HepG2 (cell line): ENCODE measurements around the gene CACNA1F. TPM values are rescaled to one million over a fixed set of nuclear protein-coding genes. Genes with fewer than 3 reads are reported as not detected.
A peak's percentile ranks its signal among the peaks of the same experiment; 100 is the strongest.

Experiments used
- ATAC-seq: fragments of 200-7000 bp; cut with Tn5 transposase; 3 replicates; pipeline ENCODE4 v1.9.1; 2020; ENCODE audit warnings: mild to moderate bottlenecking, moderate library complexity
- BruUV-seq: library from RNA; stranded (reverse); fragments of 400-500 nt; replicated peaks from 2 replicates; lab custom pipeline; 2021; lab: Mats Ljungman, UMichigan
- CTCF ChIA-PET: fragments of 300-600 bp; formaldehyde crosslinking; extraction: SDS; loops from one replicate; lab custom pipeline; 2021; ENCODE audit warnings: low total read pairs, inconsistent platforms, low intra/inter-chr PET ratio; lab: Yijun Ruan, JAX
- POLR2A ChIA-PET: fragments of 350-600 bp; sonication (Branson Sonifier 250); formaldehyde crosslinking; loops from one replicate; lab custom pipeline; 2020; ENCODE audit warnings: antibody characterized with exemption, inconsistent platforms; lab: Yijun Ruan, JAX
- DNase-seq: peaks from one replicate; pipeline ENCODE4 v3.0.0-alpha.2; 2015; ENCODE audit warnings: low spot score
- FAIRE-seq: peaks from 3 replicates; lab custom pipeline; 2011; peaks lifted over from hg19 to GRCh38; lab: Jason Lieb, UNC
- H2AFZ ChIP-seq: one replicate; pipeline ENCODE4 v1.6.1; 2011; ENCODE audit warnings: low read length, inconsistent platforms
- H3K27ac ChIP-seq: fragments of 300-600 bp; 3 replicates; pipeline ENCODE4 v1.8.0; 2011; ENCODE audit warnings: mixed run types, mild to moderate bottlenecking, mixed read lengths, low read length, inconsistent platforms; ENCODE audit not compliant: insufficient read depth; ENCODE audit errors: extremely low read length
- H3K27me3 ChIP-seq, 2 experiments: fragments of 200-600 bp in 1 of 2; 2 replicates in 1 of 2; 3 replicates in 1 of 2; pipeline versions ENCODE4 v1.6.0 to v1.8.0; 2011; ENCODE audit warnings: low read length in 2 of 2, mild to moderate bottlenecking in 2 of 2, moderate library complexity in 2 of 2, inconsistent platforms in 1 of 2; ENCODE audit not compliant: insufficient read depth in 2 of 2, control insufficient read depth in 1 of 2
- H3K36me3 ChIP-seq, 2 experiments: fragments of 200-600 bp in 1 of 2; replicated peaks in 1 of 2; 2 replicates in 1 of 2; 3 replicates in 1 of 2; pipeline versions ENCODE4 v1.5.1 to v1.8.0; 2011; ENCODE audit warnings: low read length in 2 of 2, inconsistent platforms in 1 of 2; ENCODE audit not compliant: insufficient read depth in 2 of 2, control insufficient read depth in 1 of 2
- H3K4me1 ChIP-seq: 2 replicates; pipeline ENCODE4 v1.5.1; 2012; ENCODE audit warnings: low read length, inconsistent platforms; ENCODE audit not compliant: insufficient read depth
- H3K4me2 ChIP-seq: 2 replicates; pipeline ENCODE4 v1.6.0; 2011; ENCODE audit warnings: low read depth, low read length, inconsistent platforms
- H3K4me3 ChIP-seq, 3 experiments: fragments of 200-600 bp in 1 of 3; sonication (generic), shearing (Covaris generic) in 1 of 3; replicated peaks in 1 of 3; 2 replicates each; pipeline ENCODE4 v1.5.1; 2011 to 2016; ENCODE audit warnings: low read length in 3 of 3, inconsistent platforms in 2 of 3, low read depth in 2 of 3, mild to moderate bottlenecking in 2 of 3, control low read depth in 1 of 3, mixed read lengths in 1 of 3; ENCODE audit not compliant: insufficient read depth in 1 of 3
- H3K79me2 ChIP-seq: one replicate; pipeline ENCODE4 v1.6.1; 2011; ENCODE audit warnings: low read length, inconsistent platforms; ENCODE audit not compliant: insufficient read depth
- H3K9ac ChIP-seq: 2 replicates; pipeline ENCODE4 v1.6.0; 2011; ENCODE audit warnings: mild to moderate bottlenecking, low read depth, low read length, inconsistent platforms; ENCODE audit not compliant: insufficient read depth
- H3K9me3 ChIP-seq: 2 replicates; pipeline ENCODE4 v1.5.1; 2012; ENCODE audit warnings: mild to moderate bottlenecking, low read length
- H4K20me1 ChIP-seq: 2 replicates; pipeline ENCODE4 v1.6.0; 2011; ENCODE audit warnings: inconsistent platforms, mild to moderate bottlenecking, low read length, moderate library complexity; ENCODE audit not compliant: insufficient read depth
- ETV6 ChIP-seq: sonication (generic); formaldehyde crosslinking; conservative IDR thresholded peaks from 2 replicates; pipeline ENCODE4 v1.4.0; 2020; ENCODE audit warnings: missing genetic modification reagents
- GATA4 ChIP-seq: sonication (generic); IDR thresholded peaks from 2 replicates; pipeline ENCODE4 v1.6.1; 2016; ENCODE audit warnings: antibody characterized with exemption, low read depth, borderline replicate concordance
- MAFK ChIP-seq, 2 experiments: IDR thresholded peaks in 1 of 2; conservative IDR thresholded peaks in 1 of 2; 2 replicates each; pipeline ENCODE4 v1.6.1; 2011; ENCODE audit warnings: improper control_type of control experiment in 2 of 2, low read length in 2 of 2
- MAZ ChIP-seq, 2 experiments: sonication (generic) in 1 of 2; formaldehyde crosslinking in 1 of 2; IDR thresholded peaks; 2 replicates each; pipeline versions ENCODE4 v1.5.0 to v1.6.1; 2012 to 2020; ENCODE audit warnings: low read depth in 2 of 2, mild to moderate bottlenecking in 2 of 2, borderline replicate concordance in 1 of 2, improper control_type of control experiment in 1 of 2, low read length in 1 of 2, missing genetic modification reagents in 1 of 2, moderate library complexity in 1 of 2
- PITX1 ChIP-seq: sonication (generic); formaldehyde crosslinking; IDR thresholded peaks from 2 replicates; pipeline ENCODE4 v1.5.1; 2020; ENCODE audit warnings: mild to moderate bottlenecking, missing genetic modification reagents
- REPIN1 ChIP-seq: sonication (generic); formaldehyde crosslinking; IDR thresholded peaks from 2 replicates; pipeline ENCODE4 v1.8.0; 2022; ENCODE audit warnings: missing genetic modification reagents, low read depth, mild to moderate bottlenecking, borderline replicate concordance
- REXO4 ChIP-seq: sonication (generic); formaldehyde crosslinking; IDR thresholded peaks from 2 replicates; pipeline ENCODE4 v1.8.0; 2022; ENCODE audit warnings: missing genetic modification reagents, mild to moderate bottlenecking, borderline replicate concordance
- RFX5 ChIP-seq: IDR thresholded peaks from 2 replicates; pipeline ENCODE4 v1.6.1; 2011; ENCODE audit warnings: low read depth, low read length, improper control_type of control experiment
- RFXAP ChIP-seq: sonication (generic); formaldehyde crosslinking; IDR thresholded peaks from 2 replicates; pipeline ENCODE4 v1.4.0; 2020; ENCODE audit warnings: missing genetic modification reagents, borderline replicate concordance
- ZNF256 ChIP-seq: sonication (generic); formaldehyde crosslinking; conservative IDR thresholded peaks from 2 replicates; pipeline ENCODE4 v1.4.0; 2020; ENCODE audit warnings: missing genetic modification reagents
- ZNF790 ChIP-seq: sonication (generic); formaldehyde crosslinking; IDR thresholded peaks from 2 replicates; pipeline ENCODE4 v1.8.0; 2022; ENCODE audit warnings: missing genetic modification reagents, mild to moderate bottlenecking, borderline replicate concordance
- WGBS: methylation state at CpG from one replicate; pipeline ENCODE4 v1.1.6; 2017; ENCODE audit warnings: low lambda C conversion rate; 5-methylcytosine and 5-hydroxymethylcytosine counted together
- in situ Hi-C: cut with HindIII; loops from 2 replicates; pipeline ENCODE4 v1.10.0; 2017; ENCODE audit warnings: low pct_unique_long_range_greater_than_20kb; ENCODE audit not compliant: extremely low pct_ligation_motif_present
- intact Hi-C: fragments of 100-400 bp; cut with micrococcal nuclease; formaldehyde crosslinking; loops from one replicate; pipeline ENCODE4 v1.10.0; 2022; ENCODE audit not compliant: unreplicated experiment
- polyA plus RNA-seq, 8 experiments: library from polyadenylated mRNA; depleted of rRNA in 3 of 8; stranded (reverse) in 7 of 8; unstranded in 1 of 8; fragments of >200 nt; fragmentation: Illumina TruSeq in 4 of 8; extraction: Trizol in 4 of 8; gene quantifications; 2 replicates each; pipeline versions ENCODE4 v1.2.1 to v1.2.3, GENCODE V29; 2011 to 2016; ENCODE audit warnings: low read depth in 4 of 8, missing spikeins in 1 of 8, mixed read lengths in 1 of 8; ENCODE audit not compliant: insufficient read depth in 1 of 8
- total RNA-seq, 5 experiments: library from RNA; depleted of rRNA; stranded (reverse); fragments of >200 nt; fragmentation: Illumina TruSeq; extraction: Trizol; gene quantifications; 2 replicates each; pipeline ENCODE4 v1.2.3, GENCODE V29; 2016; ENCODE audit warnings: low read depth in 1 of 5
- TF ChIP-seq, protein P1 (sequence below): IDR thresholded peaks from 2 replicates; pipeline ENCODE4 v1.6.1; 2016; ENCODE audit warnings: missing compliant biosample characterization, missing genetic modification reagents, borderline replicate concordance
- TF ChIP-seq, protein P2 (sequence below): sonication (generic); formaldehyde crosslinking; IDR thresholded peaks from 2 replicates; pipeline ENCODE4 v1.8.0; 2022; ENCODE audit warnings: mild to moderate bottlenecking, missing genetic modification reagents, borderline replicate concordance

The CACNA1F gene
- total and polyA plus RNA-seq, 2 of the 13 experiments (the other 11 are each of a cell fraction or from before 2014, with no cell fraction given), result 0.03 TPM; not detected in 1

DNA sequence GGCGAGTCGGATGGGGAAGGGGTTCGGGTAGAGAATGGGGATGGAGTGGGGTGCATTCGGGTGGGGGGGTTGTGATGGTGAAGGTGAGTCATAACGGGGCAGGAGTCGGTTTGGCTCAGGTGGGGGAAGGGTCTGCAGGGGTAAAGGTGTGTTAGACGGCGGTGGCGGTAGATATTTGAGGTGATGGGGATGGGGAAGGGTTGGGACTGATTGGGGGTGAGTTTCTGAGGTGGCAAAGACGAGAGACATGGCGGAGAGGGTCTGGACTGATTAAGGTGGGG, 33.9 kb downstream of the CACNA1F start:
- H3K27me3 ChIP-seq, result no peaks in the 10 kb centered on the region
- H3K4me2 ChIP-seq, result peak overlapping the region; percentile 36; the same call in 1 of the 2 replicates
- H2AFZ ChIP-seq, result no peak overlapping the region
- ATAC-seq (no peak), DNase-seq (no peak), FAIRE-seq (no peak)
- no peak overlapping the region for H3K27ac ChIP-seq
- in situ Hi-C loops, result no loop called here
- no peaks in the 10 kb centered on the region for H3K79me2 ChIP-seq
- ChIA-PET CTCF (no interaction called here), POLR2A (no interaction called here)
- H3K9ac ChIP-seq, result no peak overlapping the region
- H3K4me3 ChIP-seq, result no peak overlapping the region; a peak in 2 of 6 replicates
- BruUV-seq, result no TSS peak
- no peaks in the 10 kb centered on the region for H3K9me3 ChIP-seq
- no peaks in the 10 kb centered on the region for H4K20me1 ChIP-seq
- no peak for TF ChIP-seq REXO4 (CRISPR knock-in tag)
- no peak for TF ChIP-seq ZNF256 (CRISPR knock-in tag)
- TF ChIP-seq MAFK (conservative IDR thresholded peaks at IDR 0.05 in 1 of 2, IDR thresholded peaks at IDR 0.05 in 1 of 2; ENCODE audit: low read length in 2 of 2), result no peak
- TF ChIP-seq GATA4, result no peak
- no peak for TF ChIP-seq ETV6 (CRISPR knock-in tag)
- TF ChIP-seq, protein P1, sequence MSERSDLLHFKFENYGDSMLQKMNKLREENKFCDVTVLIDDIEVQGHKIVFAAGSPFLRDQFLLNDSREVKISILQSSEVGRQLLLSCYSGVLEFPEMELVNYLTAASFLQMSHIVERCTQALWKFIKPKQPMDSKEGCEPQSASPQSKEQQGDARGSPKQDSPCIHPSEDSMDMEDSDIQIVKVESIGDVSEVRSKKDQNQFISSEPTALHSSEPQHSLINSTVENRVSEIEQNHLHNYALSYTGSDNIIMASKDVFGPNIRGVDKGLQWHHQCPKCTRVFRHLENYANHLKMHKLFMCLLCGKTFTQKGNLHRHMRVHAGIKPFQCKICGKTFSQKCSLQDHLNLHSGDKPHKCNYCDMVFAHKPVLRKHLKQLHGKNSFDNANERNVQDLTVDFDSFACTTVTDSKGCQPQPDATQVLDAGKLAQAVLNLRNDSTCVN, result no peak
- TF ChIP-seq MAZ (IDR thresholded peaks at IDR 0.05; ENCODE audit: borderline replicate concordance, low read depth, low read length), result no peak
- TF ChIP-seq MAZ (CRISPR knock-in tag; IDR thresholded peaks at IDR 0.05; ENCODE audit: low read depth), result no peak
- no peak for TF ChIP-seq RFX5
- TF ChIP-seq ZNF790 (CRISPR knock-in tag), result no peak
- TF ChIP-seq RFXAP, result no peak
- TF ChIP-seq, protein P2, sequence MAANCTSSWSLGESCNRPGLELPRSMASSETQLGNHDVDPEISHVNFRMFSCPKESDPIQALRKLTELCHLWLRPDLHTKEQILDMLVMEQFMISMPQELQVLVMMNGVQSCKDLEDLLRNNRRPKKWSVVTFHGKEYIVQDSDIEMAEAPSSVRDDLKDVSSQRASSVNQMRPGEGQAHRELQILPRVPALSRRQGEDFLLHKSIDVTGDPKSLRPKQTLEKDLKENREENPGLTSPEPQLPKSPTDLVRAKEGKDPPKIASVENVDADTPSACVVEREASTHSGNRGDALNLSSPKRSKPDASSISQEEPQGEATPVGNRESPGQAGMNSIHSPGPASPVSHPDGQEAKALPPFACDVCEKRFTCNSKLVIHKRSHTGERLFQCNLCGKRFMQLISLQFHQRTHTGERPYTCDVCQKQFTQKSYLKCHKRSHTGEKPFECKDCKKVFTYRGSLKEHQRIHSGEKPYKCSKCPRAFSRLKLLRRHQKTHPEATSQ, result no peak
- no peak for TF ChIP-seq REPIN1
- TF ChIP-seq PITX1, result no peak
- H3K4me1 ChIP-seq, result peaks cover 48% of the 10 kb centered on the region
- WGBS, result 32% methylated on average over 11 of the region's 11 CpGs
- no peaks in the 10 kb centered on the region for H3K36me3 ChIP-seq
- intact Hi-C loops, result no loop called here
